Measurements from ENCODE around the gene KRAS.
"Not testable (repeated sequence)": the region's sequence is repeated elsewhere in the genome, so short reads cannot be mapped to it uniquely, and the experiment has no call there.

Gene KRAS

GRCh38 chr12:25250744-25251730 lies at the start of gene KRAS:
Gene KRAS (minus strand): TSS chr12:25250929.
- peak; percentile 85 for DNase-seq

- DNase-seq: no peak
Measured at GRCh38 chr12:25296381-25296780, 45.7 kb upstream of the KRAS start.

GRCh38 chr12:25295361-25295760 lies 44.6 kb upstream of the KRAS start:
- DNase-seq: no peak

GRCh38 chr12:25293653-25294052 lies 42.9 kb upstream of the KRAS start:
- DNase-seq: no peak

GRCh38 chr12:25292810-25293221 lies 42.1 kb upstream of the KRAS start:
- not testable (repeated sequence) for DNase-seq

GRCh38 chr12:25287610-25288009 lies 36.9 kb upstream of the KRAS start:
- DNase-seq: no peak

GRCh38 chr12:25286837-25287236 lies 36.1 kb upstream of the KRAS start:
- no peak for DNase-seq

- DNase-seq: no peak
Measured at GRCh38 chr12:25284024-25284423, 33.3 kb upstream of the KRAS start.

GRCh38 chr12:25283006-25283405 lies 32.3 kb upstream of the KRAS start:
- no peak for DNase-seq

- no peak for DNase-seq
Measured at GRCh38 chr12:25280082-25280481, 29.4 kb upstream of the KRAS start.

- no peak for DNase-seq
Measured at GRCh38 chr12:25278269-25278668, 27.5 kb upstream of the KRAS start.

- peak; percentile 9 for DNase-seq
Measured at GRCh38 chr12:25276199-25276937, 25.6 kb upstream of the KRAS start.

GRCh38 chr12:25271486-25272098 lies 20.9 kb upstream of the KRAS start:
- DNase-seq: no peak

- DNase-seq: no peak
Measured at GRCh38 chr12:25269701-25270100, 19.0 kb upstream of the KRAS start.

- DNase-seq: no peak
Measured at GRCh38 chr12:25266497-25266896, 15.8 kb upstream of the KRAS start.

GRCh38 chr12:25264862-25265261 lies 14.1 kb upstream of the KRAS start:
- DNase-seq: no peak

- no peak for DNase-seq
Measured at GRCh38 chr12:25264114-25264513, 13.4 kb upstream of the KRAS start.

- no peak for DNase-seq
Measured at GRCh38 chr12:25263594-25263993, 12.9 kb upstream of the KRAS start.

GRCh38 chr12:25262389-25263074 lies 11.8 kb upstream of the KRAS start:
- no peak for DNase-seq

- no peak for DNase-seq
Measured at GRCh38 chr12:25257590-25258324, 7.0 kb upstream of the KRAS start.

GRCh38 chr12:25256826-25257225 lies 6.1 kb upstream of the KRAS start:
- DNase-seq: no peak

GRCh38 chr12:25256005-25256404 lies 5.3 kb upstream of the KRAS start:
- no peak for DNase-seq

Data from activated effector memory CD4-positive, alpha-beta T cell treated with Interleukin-2 at 50 U/mL for 16 hours (primary cell).